ENCODE data around the gene CSGALNACT2. TPM values are rescaled to one million over a fixed set of nuclear protein-coding genes. Genes with fewer than 3 reads are reported as not detected.

Gene CSGALNACT2
- total RNA-seq, 2 donors from 2014 or later = 31.4 to 41.3 TPM

DNA sequence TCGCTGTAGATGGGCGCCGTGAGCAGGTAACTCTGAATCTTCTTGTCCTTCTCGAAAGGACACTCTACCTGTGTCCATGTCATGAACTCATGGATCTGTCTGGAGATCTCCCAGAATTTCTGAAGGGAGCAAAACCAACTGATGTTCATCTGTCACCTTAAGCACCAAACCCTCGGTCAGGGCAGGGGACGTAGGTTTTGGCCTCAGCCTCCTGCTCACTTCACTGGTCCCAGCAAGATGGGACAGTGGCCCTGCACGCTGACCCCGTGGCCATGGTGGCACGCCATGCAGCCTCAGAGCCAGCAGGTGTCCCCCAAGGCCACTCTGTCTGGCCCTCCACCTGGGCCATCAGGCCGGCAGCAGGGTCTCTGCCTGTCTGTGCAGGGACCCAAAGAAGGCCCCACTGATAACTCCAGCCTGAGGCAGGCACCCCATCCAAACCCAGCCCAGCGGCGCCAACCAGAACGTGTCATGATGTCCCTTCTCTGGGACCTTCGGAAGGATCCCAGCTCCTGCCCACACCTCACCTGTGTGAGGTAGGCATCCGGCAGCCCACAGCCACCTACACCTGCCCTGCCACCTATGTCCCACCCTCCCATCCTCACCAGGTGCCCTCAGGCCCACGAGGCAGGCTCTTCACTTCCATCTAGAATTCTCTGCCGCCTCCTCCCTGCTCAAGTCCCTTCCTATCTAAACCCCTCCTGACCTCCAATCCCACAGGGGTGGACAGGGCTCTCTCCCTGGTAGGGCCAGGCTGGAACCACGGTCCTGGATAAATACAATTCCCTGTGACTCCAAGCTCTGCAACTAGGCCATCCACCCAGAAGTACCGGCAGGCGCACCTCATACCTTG, 59.0 kb downstream of the CSGALNACT2 start:
- ATAC-seq (no peak), DNase-seq (ENCODE audit: low spot score) (no peak)
- no peak overlapping the region for H3K4me3 Mint-ChIP-seq
- H3K27me3 Mint-ChIP-seq = no peaks in the 10 kb centered on the region
- H3K27ac Mint-ChIP-seq = no peak overlapping the region
- no peaks in the 10 kb centered on the region for H3K36me3 Mint-ChIP-seq
- H3K9me3 Mint-ChIP-seq = no peaks in the 10 kb centered on the region
- H3K4me1 Mint-ChIP-seq (ENCODE audit: low read depth in 2 of 2) = peaks cover 3 to 4% of the 10 kb centered on the region in 2 donors

DNA sequence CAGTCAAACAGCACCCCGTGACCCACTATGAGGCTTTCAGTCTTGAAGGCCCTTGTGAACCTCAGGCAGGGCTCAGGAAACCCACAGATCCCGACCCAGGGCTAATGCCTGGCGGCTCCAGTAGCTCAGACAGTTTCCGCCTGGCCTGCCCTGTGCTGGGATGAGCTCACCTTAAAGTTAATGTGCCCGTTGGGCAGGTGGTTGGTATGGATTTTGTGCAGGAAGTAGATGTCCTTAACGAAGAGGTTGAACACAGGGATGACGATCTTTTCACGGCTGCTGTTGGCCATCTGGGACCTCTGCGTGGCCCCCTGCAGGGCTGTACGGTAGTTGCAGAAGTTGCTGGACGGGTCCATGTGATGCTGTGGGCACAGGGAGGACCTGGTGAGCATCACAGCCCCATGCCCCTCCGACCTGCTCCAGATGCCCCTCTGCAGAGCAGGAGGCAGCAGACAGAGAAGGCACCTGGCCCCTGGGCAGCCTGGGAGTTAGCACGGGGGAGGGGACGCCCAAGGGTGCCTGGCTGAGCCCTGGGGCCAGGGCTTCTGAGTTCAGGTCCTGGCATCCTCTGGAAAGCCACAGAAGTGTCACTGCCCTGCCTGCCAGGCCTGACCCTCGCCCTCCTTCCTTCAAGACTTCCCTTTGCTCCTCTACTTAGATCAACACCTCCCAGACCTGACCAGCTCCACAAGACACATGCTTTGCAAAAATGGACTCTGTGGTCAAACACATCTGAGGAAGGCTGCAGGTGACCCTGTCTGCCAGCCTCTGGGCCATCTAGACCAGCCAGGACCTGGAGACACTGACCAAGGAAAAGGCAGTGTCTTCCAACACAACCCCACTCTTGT, 59.8 kb downstream of the CSGALNACT2 start:
- DNase-seq (ENCODE audit: low spot score) (no peak), ATAC-seq (no peak)
- Mint-ChIP-seq H3K9me3 (no peaks in the 10 kb centered on the region), H3K27ac (no peak overlapping the region), H3K4me3 (no peak overlapping the region), H3K36me3 (no peaks in the 10 kb centered on the region), H3K27me3 (no peaks in the 10 kb centered on the region), H3K4me1 (ENCODE audit: low read depth in 2 of 2) (peaks cover 5 to 7% of the 10 kb centered on the region in 2 donors)

GRCh38 chr10:43198682-43199005, 60.4 kb downstream of the CSGALNACT2 start:
- Mint-ChIP-seq H3K27me3 (no peaks in the 10 kb centered on the region), H3K27ac (no peak overlapping the region), H3K4me3 (no peak overlapping the region), H3K9me3 (no peaks in the 10 kb centered on the region), H3K4me1 (ENCODE audit: low read depth in 2 of 2) (peaks cover 5 to 7% of the 10 kb centered on the region in 2 donors), H3K36me3 (no peaks in the 10 kb centered on the region)
- DNase-seq (ENCODE audit: low spot score) (no peak), ATAC-seq (no peak)

DNA sequence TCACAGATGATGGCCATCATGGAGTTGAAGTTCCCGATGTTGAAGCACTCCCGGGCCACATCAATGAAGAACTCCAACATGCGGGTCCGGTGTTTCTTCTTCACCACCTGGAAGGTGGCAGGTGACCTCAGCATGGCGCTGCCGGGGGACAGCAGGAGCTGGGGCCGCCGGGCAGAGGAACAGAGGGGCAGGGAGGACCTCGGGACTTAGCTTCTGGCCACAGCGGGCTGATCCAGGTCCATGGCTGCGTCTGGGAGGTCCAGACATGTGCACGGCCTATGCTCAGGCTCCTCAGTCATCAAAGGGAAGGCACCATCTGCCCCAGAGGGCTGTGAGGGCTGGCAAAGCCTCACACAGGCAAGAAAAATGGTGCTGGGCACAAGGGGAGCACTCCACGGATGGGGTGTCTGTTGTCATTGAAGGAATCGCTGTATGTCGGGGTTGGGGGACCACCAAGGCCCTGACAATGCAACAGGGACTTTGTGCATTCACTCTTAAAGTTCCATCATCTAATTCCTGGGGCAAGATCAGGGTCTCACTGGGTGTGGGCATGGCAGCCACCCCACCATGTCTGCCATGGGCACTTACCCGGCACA, 60.9 kb downstream of the CSGALNACT2 start:
- Mint-ChIP-seq H3K36me3 (no peaks in the 10 kb centered on the region), H3K27me3 (no peaks in the 10 kb centered on the region), H3K9me3 (no peaks in the 10 kb centered on the region), H3K4me3 (no peak overlapping the region), H3K27ac (no peak overlapping the region), H3K4me1 (ENCODE audit: low read depth in 2 of 2) (peaks cover 5 to 7% of the 10 kb centered on the region in 2 donors)
- DNase-seq (ENCODE audit: low spot score) (no peak), ATAC-seq (no peak)

DNA sequence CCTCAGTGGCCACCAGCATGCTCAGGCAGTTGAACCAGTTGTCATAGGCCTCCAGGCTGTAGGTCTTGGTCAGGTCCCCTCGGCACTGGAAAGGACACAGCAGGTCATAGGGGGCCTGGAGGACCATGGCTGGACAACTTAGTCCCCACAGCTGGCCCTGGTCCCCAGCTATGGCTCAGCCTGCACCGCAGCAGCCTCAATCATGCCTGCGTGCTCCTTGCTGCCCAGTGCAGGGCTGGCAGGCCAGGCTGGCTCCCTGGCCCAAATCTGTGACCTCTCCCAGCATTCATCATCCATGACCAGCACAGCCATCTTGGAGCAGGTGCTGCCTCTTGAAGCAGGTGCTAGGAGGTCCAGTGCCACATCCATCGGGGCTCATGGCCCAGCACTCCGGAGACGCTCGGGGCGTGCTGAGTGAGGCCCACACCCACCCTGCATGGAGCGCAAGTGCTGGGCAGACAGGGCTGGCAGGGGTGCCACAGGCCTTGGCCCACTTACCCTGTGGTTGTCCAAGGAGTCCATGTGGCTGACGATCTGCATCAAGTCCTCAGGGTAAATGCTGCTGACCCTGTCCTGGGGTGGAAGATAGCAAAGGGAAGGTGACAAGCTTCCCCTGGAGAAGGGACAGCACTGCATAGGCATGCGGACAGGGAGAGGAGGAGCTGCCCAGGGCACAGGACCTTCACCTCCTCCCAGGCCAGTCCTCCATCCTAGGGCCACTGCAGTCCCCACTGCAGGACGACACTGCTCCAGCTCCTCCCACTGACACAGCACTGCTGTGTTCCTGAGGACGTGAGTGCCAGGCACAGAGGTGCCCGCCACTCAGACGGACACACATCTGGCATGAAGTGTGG, 61.7 kb downstream of the CSGALNACT2 start:
- Mint-ChIP-seq H3K4me1 (ENCODE audit: low read depth in 2 of 2) (peaks cover 5 to 7% of the 10 kb centered on the region in 2 donors), H3K36me3 (no peaks in the 10 kb centered on the region), H3K27me3 (no peaks in the 10 kb centered on the region), H3K27ac (no peak overlapping the region), H3K9me3 (no peaks in the 10 kb centered on the region), H3K4me3 (no peak overlapping the region)
- DNase-seq (ENCODE audit: low spot score) = no peak
- no peak for ATAC-seq

- Mint-ChIP-seq H3K4me3 (peak overlapping the region; percentile 15), H3K9me3 (no peaks in the 10 kb centered on the region), H3K4me1 (ENCODE audit: low read depth in 2 of 2) (peaks cover 5 to 7% of the 10 kb centered on the region in 2 donors), H3K27me3 (no peaks in the 10 kb centered on the region), H3K27ac (no peak overlapping the region), H3K36me3 (no peaks in the 10 kb centered on the region)
- DNase-seq (ENCODE audit: low spot score) (no peak), ATAC-seq (no peak)
Observed at GRCh38 chr10:43200538-43201390, 62.5 kb downstream of the CSGALNACT2 start.

- Mint-ChIP-seq H3K27me3 (no peaks in the 10 kb centered on the region), H3K36me3 (no peaks in the 10 kb centered on the region), H3K27ac (peak overlapping the region in 1 of 2 donors; percentile 29), H3K4me3 (peak overlapping the region; percentile 78), H3K9me3 (no peaks in the 10 kb centered on the region), H3K4me1 (ENCODE audit: low read depth in 2 of 2) (peaks cover 5 to 7% of the 10 kb centered on the region in 2 donors)
- DNase-seq (ENCODE audit: low spot score) = no peak
- no peak for ATAC-seq
Observed at GRCh38 chr10:43201545-43202131, 63.4 kb downstream of the CSGALNACT2 start.

DNA sequence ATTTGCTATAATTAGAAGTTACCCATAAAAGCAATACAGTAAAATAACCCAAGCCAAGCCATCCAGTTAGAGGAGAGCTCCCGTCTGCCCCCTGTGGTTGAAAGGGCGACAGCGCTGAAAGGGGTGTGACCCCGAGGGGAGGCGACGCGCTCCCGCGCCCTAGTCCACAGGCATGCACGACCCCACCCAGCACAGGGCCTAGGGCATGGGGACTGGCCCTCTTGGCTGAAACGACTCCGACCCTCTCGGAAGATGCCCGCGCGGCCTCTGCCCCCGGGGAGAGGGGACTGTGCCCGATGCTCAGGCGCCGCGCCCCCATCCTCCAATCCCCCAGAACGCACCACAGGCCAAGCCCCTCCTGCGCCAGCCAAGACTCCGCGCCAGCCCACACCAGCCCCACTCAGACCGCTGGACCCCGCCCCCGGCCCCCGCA, 64.0 kb downstream of the CSGALNACT2 start:
- Mint-ChIP-seq H3K4me1 (ENCODE audit: low read depth in 2 of 2) (peaks cover 5 to 7% of the 10 kb centered on the region in 2 donors), H3K27me3 (no peaks in the 10 kb centered on the region), H3K4me3 (peak overlapping the region; percentile 78), H3K27ac (peak overlapping the region in 1 of 2 donors; percentile 29), H3K9me3 (no peaks in the 10 kb centered on the region), H3K36me3 (no peaks in the 10 kb centered on the region)
- ATAC-seq (peak; percentile 65 to 69), DNase-seq (ENCODE audit: low spot score) (no peak)

DNA sequence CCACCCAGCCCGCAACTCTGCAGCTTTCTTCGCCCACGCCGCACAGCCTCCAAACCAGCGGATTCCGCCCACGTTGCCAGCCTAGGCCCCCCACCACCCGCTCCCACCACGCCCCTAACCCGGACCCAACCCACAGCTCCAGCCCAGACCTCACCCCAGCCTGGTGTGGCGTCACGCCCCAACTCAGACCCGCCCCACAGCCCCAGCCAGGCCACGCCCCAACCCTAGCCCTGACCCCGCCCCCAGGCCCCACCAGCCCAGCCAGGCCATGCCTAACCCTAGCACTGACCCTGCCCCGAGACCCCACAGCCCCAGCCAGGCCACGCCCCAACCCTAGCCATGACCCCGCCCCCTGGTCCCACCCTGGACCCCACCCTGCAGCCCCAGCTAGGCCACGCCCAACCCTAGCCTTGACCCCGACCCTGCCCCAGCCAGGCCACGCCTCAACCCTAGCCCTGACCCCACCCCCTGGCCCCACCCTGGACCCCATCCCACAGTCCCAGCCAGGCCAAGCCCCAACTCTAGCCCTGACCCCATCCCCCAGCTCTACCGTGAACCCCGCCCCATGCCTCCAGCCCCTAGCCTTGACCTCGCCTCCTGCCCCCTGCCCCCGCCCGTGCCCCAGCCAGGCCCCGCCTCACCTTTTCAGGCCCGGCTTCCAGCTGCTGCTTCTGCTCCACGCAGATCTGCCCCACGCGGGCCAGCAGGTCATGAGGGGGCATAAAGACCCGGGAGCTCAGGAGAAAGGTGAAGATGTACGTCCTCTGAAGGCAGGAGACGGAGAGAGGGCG, 64.6 kb downstream of the CSGALNACT2 start:
- H3K27ac Mint-ChIP-seq = no peak overlapping the region
- no peaks in the 10 kb centered on the region for H3K36me3 Mint-ChIP-seq
- H3K9me3 Mint-ChIP-seq = no peaks in the 10 kb centered on the region
- peak overlapping the region; percentile 78 for H3K4me3 Mint-ChIP-seq
- H3K4me1 Mint-ChIP-seq (ENCODE audit: low read depth in 2 of 2) = peaks cover 5 to 7% of the 10 kb centered on the region in 2 donors
- ATAC-seq (peak; percentile 73 to 76), DNase-seq (ENCODE audit: low spot score) (no peak)
- no peaks in the 10 kb centered on the region for H3K27me3 Mint-ChIP-seq

DNA sequence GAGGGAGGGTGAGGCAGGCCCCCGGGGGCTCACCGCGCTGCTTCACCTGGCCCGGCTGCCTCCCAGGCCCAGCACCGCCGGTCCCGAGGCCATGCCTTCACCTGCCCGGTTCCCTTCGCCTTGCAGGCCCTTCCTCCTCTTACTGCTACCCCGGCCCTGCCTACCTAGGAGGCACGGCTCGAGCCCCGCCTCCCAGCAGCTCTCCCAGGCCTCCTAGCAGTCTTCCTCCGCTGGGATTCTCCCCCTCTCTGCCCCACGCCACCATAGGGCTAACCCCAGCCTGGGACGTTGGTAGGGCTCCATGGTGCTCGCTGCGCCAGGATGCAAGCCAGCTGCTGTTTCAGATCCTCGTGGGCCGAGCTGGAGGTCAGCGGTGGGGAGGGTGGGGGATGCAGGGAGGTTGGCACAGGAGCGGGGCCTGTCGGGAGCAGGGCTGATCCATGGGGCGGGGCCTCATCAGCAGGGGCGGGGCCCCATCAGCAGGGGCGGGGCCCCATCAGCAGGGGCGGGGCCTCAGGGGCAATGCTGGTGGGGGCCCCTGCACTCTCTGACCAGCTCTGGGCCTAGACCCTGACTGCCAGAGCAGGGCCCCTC, 65.3 kb downstream of the CSGALNACT2 start:
- Mint-ChIP-seq H3K4me1 (ENCODE audit: low read depth in 2 of 2) (peaks cover 5 to 7% of the 10 kb centered on the region in 2 donors), H3K27ac (no peak overlapping the region), H3K27me3 (no peaks in the 10 kb centered on the region), H3K4me3 (no peak overlapping the region), H3K36me3 (no peaks in the 10 kb centered on the region), H3K9me3 (no peaks in the 10 kb centered on the region)
- ATAC-seq = peak in 1 of 2 donors; percentile 25
- no peak for DNase-seq (ENCODE audit: low spot score)
